Measurements from ENCODE around the gene CNTNAP2. TPM values are rescaled to one million over a fixed set of nuclear protein-coding genes. Genes with fewer than 3 reads are reported as not detected.

The CNTNAP2 gene
- total RNA-seq, 1 donor = 7.6 TPM

DNA sequence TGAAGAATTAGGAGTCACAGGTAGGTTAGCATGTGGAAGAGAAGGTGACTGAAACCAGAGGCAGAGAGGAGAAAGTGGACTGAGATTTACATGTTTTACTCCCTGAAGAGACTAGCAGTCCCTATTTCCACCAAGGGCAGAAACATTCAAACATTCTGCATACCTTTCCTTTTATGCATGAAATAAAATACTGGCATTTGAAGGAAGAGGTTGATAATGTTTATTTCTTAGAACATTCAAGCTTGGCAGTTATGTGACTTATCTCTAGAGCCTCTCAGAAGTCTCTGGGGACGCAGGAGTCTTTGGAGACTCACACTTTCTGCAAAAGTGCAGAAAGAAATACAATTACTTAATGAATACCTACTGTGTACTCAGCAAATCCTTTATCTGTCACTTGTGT is 1966.8 kb downstream of the CNTNAP2 start:
- no peak overlapping the region for H3K27ac ChIP-seq (ENCODE audit: low read depth, low read length)
- TF ChIP-seq, protein P1, sequence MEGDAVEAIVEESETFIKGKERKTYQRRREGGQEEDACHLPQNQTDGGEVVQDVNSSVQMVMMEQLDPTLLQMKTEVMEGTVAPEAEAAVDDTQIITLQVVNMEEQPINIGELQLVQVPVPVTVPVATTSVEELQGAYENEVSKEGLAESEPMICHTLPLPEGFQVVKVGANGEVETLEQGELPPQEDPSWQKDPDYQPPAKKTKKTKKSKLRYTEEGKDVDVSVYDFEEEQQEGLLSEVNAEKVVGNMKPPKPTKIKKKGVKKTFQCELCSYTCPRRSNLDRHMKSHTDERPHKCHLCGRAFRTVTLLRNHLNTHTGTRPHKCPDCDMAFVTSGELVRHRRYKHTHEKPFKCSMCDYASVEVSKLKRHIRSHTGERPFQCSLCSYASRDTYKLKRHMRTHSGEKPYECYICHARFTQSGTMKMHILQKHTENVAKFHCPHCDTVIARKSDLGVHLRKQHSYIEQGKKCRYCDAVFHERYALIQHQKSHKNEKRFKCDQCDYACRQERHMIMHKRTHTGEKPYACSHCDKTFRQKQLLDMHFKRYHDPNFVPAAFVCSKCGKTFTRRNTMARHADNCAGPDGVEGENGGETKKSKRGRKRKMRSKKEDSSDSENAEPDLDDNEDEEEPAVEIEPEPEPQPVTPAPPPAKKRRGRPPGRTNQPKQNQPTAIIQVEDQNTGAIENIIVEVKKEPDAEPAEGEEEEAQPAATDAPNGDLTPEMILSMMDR (IDR thresholded peaks at IDR 0.05; ENCODE audit: extremely low read depth, low read depth, low read length) = no peak
- no peak overlapping the region for H3K4me3 ChIP-seq (ENCODE audit: insufficient read depth, low read length)
- H2AFZ ChIP-seq (ENCODE audit: low read length) = no peak overlapping the region
- no peaks in the 10 kb centered on the region for H3K36me3 ChIP-seq (ENCODE audit: insufficient read depth, low read length)
- no peaks in the 10 kb centered on the region for H4K20me1 ChIP-seq (ENCODE audit: insufficient read depth, low read length)
- peak overlapping the region; percentile 64 for H3K4me2 ChIP-seq (ENCODE audit: insufficient read depth, low read length)
- peak; percentile 21 for DNase-seq (ENCODE audit: insufficient read length, low spot score, missing footprints)
- H3K9me3 ChIP-seq (ENCODE audit: low read depth, low read length) = no peaks in the 10 kb centered on the region
- H3K27me3 ChIP-seq (ENCODE audit: insufficient read depth, low read length) = no peaks in the 10 kb centered on the region
- no peaks in the 10 kb centered on the region for H3K79me2 ChIP-seq (ENCODE audit: insufficient read depth, low read length)
- peaks cover 8% of the 10 kb centered on the region for H3K4me1 ChIP-seq (ENCODE audit: insufficient read depth, low read length)

DNA sequence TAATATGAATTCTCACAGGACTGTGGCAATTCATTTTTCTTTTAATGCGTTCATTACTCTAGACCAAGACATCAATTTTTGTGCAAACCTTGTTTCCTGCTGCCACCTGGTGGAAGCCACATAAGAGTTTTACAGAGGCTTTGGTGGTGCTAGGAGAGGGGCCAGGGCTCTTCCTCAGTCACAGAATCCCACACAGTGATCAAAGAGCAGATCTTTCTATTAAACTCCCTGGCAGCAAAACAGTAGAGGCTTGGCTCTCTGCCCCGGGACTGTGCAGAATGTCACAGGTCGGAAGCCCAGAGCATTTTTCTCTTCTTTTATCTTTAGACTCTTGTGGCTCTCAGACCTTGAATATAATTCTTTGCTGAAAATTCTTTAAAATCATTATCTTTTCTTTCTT is 1967.5 kb downstream of the CNTNAP2 start:
- peaks cover 8% of the 10 kb centered on the region for H3K4me1 ChIP-seq (ENCODE audit: insufficient read depth, low read length)
- H2AFZ ChIP-seq (ENCODE audit: low read length) = no peak overlapping the region
- no peaks in the 10 kb centered on the region for H3K79me2 ChIP-seq (ENCODE audit: insufficient read depth, low read length)
- H3K4me2 ChIP-seq (ENCODE audit: insufficient read depth, low read length) = peak overlapping the region; percentile 64
- TF ChIP-seq, protein P1 (IDR thresholded peaks at IDR 0.05; ENCODE audit: extremely low read depth, low read depth, low read length) = peak; percentile 64
- DNase-seq (ENCODE audit: insufficient read length, low spot score, missing footprints) = no peak
- H3K27me3 ChIP-seq (ENCODE audit: insufficient read depth, low read length) = no peaks in the 10 kb centered on the region
- H4K20me1 ChIP-seq (ENCODE audit: insufficient read depth, low read length) = no peaks in the 10 kb centered on the region
- H3K36me3 ChIP-seq (ENCODE audit: insufficient read depth, low read length) = no peaks in the 10 kb centered on the region
- no peak overlapping the region for H3K4me3 ChIP-seq (ENCODE audit: insufficient read depth, low read length)
- H3K27ac ChIP-seq (ENCODE audit: low read depth, low read length) = no peak overlapping the region
- H3K9me3 ChIP-seq (ENCODE audit: low read depth, low read length) = no peaks in the 10 kb centered on the region

- no peak overlapping the region for H3K4me3 ChIP-seq (ENCODE audit: insufficient read depth, low read length)
- H3K27me3 ChIP-seq (ENCODE audit: insufficient read depth, low read length) = no peaks in the 10 kb centered on the region
- H3K79me2 ChIP-seq (ENCODE audit: insufficient read depth, low read length) = no peaks in the 10 kb centered on the region
- no peak for DNase-seq (ENCODE audit: insufficient read length, low spot score, missing footprints)
- H3K36me3 ChIP-seq (ENCODE audit: insufficient read depth, low read length) = no peaks in the 10 kb centered on the region
- H3K27ac ChIP-seq (ENCODE audit: low read depth, low read length) = no peak overlapping the region
- no peak overlapping the region for H3K4me2 ChIP-seq (ENCODE audit: insufficient read depth, low read length)
- H3K9me3 ChIP-seq (ENCODE audit: low read depth, low read length) = no peaks in the 10 kb centered on the region
- H4K20me1 ChIP-seq (ENCODE audit: insufficient read depth, low read length) = no peaks in the 10 kb centered on the region
- H2AFZ ChIP-seq (ENCODE audit: low read length) = no peak overlapping the region
- H3K4me1 ChIP-seq (ENCODE audit: insufficient read depth, low read length) = no peaks in the 10 kb centered on the region
- TF ChIP-seq, protein P1 (IDR thresholded peaks at IDR 0.05; ENCODE audit: extremely low read depth, low read depth, low read length) = no peak
These were observed 1975.3 kb downstream of the CNTNAP2 start for GRCh38 chr7:148091882-148092281.

DNA sequence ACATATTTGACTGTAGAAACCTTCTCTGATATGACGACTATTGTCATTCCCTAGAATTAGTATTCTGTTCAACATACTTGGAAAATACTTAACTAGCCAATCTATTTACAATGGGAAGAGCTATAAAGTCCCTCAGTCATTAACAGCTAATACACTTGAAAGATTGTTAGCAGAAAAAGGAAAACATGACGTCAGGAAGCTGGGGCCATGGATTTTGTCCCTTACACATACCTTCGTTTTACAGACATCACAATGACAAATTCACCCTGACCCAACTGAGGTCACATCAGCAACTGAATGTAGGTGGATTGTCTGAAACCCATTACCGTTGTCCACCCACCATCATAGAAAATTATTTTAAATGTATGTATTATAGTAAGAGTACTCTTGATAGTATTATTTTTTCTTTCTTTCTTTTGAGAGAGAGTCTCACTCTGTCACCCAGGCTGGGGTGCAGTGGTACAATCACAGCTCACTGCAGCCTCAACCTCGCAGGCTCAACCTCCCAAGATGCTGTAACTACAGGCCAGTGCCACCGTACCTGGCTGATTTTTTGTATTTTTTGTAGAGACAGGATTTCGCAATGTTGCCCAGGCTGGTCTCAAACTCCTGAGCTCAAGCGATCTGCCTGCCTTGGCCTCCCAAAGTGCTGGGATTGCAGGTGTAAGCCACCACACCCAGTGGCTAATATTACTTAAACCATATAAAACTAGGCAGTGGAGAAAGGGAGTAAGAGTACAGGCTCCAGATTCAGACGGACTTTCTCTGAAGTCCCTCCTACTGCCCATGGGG is 1977.0 kb downstream of the CNTNAP2 start:
- TF ChIP-seq, protein P1 (IDR thresholded peaks at IDR 0.05; ENCODE audit: extremely low read depth, low read depth, low read length) = no peak
- Histone ChIP-seq H3K4me1 (ENCODE audit: insufficient read depth, low read length) (no peaks in the 10 kb centered on the region), H2AFZ (ENCODE audit: low read length) (no peak overlapping the region), H3K9me3 (ENCODE audit: low read depth, low read length) (no peaks in the 10 kb centered on the region), H4K20me1 (ENCODE audit: insufficient read depth, low read length) (no peaks in the 10 kb centered on the region), H3K27me3 (ENCODE audit: insufficient read depth, low read length) (no peaks in the 10 kb centered on the region), H3K4me3 (ENCODE audit: insufficient read depth, low read length) (no peak overlapping the region), H3K4me2 (ENCODE audit: insufficient read depth, low read length) (no peak overlapping the region), H3K27ac (ENCODE audit: low read depth, low read length) (no peak overlapping the region), H3K36me3 (ENCODE audit: insufficient read depth, low read length) (no peaks in the 10 kb centered on the region), H3K79me2 (ENCODE audit: insufficient read depth, low read length) (no peaks in the 10 kb centered on the region)
- no peak for DNase-seq (ENCODE audit: insufficient read length, low spot score, missing footprints)
